ENCODE measurements around the gene ZNF536. TPM values are rescaled to one million over a fixed set of nuclear protein-coding genes. Genes with fewer than 3 reads are reported as not detected.

ZNF536 gene
- total and polyA plus RNA-seq, 2 donors (not counting 3 experiments of a cell fraction or from before 2014, with no cell fraction given): not detected

DNA sequence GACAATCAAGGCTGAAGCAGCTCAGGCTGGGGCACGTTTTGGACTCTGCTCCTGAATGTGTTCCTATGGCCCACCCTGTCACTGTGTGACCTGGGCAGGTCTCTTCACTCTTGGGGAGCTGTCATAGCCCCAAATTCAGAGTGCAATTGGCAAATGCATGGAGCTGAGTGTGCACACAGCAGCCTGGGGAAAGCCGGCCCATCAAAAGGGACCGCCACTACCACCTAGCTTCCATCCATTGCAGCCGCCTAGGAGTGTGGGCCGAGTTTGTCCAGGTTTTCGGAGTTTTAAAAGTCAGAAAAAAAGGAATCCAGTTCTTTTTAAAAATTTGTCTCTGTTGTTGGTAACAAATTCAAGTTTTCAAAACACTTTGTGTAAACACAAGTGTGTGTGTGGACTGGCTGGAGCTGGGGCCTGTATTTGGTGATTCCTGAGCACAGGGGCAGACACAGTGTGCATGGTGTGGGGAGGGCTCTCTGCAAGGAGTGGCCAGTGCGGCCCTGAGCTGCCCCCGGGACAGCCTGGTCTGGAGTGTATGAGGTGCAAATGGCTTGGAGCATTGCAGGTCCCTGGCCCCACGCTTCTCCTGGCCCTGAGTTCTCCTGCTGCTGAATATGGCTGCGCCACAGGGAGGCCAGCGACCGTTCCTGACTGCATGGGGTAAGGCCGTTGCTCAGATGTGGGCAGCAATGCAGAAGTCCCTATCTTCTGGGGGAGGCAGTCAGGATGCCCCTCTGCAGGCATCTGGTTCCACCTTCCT, 13.2 kb upstream of the ZNF536 start:
- Histone ChIP-seq H2AFZ (ENCODE audit: low read depth, low read length) (no peak overlapping the region), H3K27me3 (ENCODE audit: control insufficient read depth in 2 of 2, insufficient read depth in 2 of 2, low read length in 2 of 2) (no peaks in the 10 kb centered on the region), H4K20me1 (replicated peaks; ENCODE audit: control insufficient read depth, extremely low read depth, insufficient read depth, low read length) (no peaks in the 10 kb centered on the region), H3K36me3 (ENCODE audit: control insufficient read depth in 2 of 2, extremely low read depth in 1 of 2, insufficient read depth in 2 of 2, low read length in 2 of 2) (no peaks in the 10 kb centered on the region), H3K9me1 (replicated peaks; ENCODE audit: control insufficient read depth, extremely low read depth, insufficient read depth, low read length) (no peaks in the 10 kb centered on the region), H3K79me2 (ENCODE audit: control insufficient read depth, insufficient read depth, low read length) (no peaks in the 10 kb centered on the region), H3K9ac (replicated peaks; ENCODE audit: extremely low read depth, insufficient read depth, low read length) (no peak overlapping the region), H3K27ac (ENCODE audit: insufficient read depth, low read depth, low read length) (no peak overlapping the region), H3K4me2 (ENCODE audit: insufficient read depth, low read length) (no peak overlapping the region), H3K4me1 (ENCODE audit: control insufficient read depth, extremely low read depth, insufficient read depth, low read length) (no peaks in the 10 kb centered on the region), H3K4me3 (replicated peaks in 1 of 3; ENCODE audit: insufficient read depth in 1 of 3, low read depth in 1 of 3, low read length in 3 of 3) (no peak overlapping the region), H3K9me3 (replicated peaks; ENCODE audit: control insufficient read depth, insufficient read depth, low read length) (peaks cover 3% of the 10 kb centered on the region)
- no peak for TF ChIP-seq POLR2A (IDR thresholded peaks at IDR 0.05; ENCODE audit: low read depth, low read length)
- TF ChIP-seq MYC (IDR thresholded peaks at IDR 0.05; ENCODE audit: low read depth, low read length): no peak
- TF ChIP-seq, protein P1, sequence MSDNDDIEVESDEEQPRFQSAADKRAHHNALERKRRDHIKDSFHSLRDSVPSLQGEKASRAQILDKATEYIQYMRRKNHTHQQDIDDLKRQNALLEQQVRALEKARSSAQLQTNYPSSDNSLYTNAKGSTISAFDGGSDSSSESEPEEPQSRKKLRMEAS (IDR thresholded peaks at IDR 0.05; ENCODE audit: insufficient read depth, insufficient read length): no peak
- TF ChIP-seq JUN (IDR thresholded peaks at IDR 0.05; ENCODE audit: borderline replicate concordance, insufficient read depth, insufficient read length, low read depth): no peak
- TF ChIP-seq POLR2AphosphoS5 (IDR thresholded peaks at IDR 0.05; ENCODE audit: insufficient read depth, low read depth, low read length): no peak
- no peak for TF ChIP-seq FOS (IDR thresholded peaks at IDR 0.05; ENCODE audit: borderline replicate concordance, insufficient read depth, low read length)
- no peak for TF ChIP-seq GATA2 (IDR thresholded peaks at IDR 0.05; ENCODE audit: insufficient read depth, insufficient read length, low read depth, low read length)
- TF ChIP-seq, protein P2, sequence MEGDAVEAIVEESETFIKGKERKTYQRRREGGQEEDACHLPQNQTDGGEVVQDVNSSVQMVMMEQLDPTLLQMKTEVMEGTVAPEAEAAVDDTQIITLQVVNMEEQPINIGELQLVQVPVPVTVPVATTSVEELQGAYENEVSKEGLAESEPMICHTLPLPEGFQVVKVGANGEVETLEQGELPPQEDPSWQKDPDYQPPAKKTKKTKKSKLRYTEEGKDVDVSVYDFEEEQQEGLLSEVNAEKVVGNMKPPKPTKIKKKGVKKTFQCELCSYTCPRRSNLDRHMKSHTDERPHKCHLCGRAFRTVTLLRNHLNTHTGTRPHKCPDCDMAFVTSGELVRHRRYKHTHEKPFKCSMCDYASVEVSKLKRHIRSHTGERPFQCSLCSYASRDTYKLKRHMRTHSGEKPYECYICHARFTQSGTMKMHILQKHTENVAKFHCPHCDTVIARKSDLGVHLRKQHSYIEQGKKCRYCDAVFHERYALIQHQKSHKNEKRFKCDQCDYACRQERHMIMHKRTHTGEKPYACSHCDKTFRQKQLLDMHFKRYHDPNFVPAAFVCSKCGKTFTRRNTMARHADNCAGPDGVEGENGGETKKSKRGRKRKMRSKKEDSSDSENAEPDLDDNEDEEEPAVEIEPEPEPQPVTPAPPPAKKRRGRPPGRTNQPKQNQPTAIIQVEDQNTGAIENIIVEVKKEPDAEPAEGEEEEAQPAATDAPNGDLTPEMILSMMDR (IDR thresholded peaks at IDR 0.05; ENCODE audit: extremely low read depth in 1 of 2, insufficient read depth in 1 of 2, low read depth in 1 of 2, low read length in 2 of 2): no peak
- no peak for TF ChIP-seq EZH2 (IDR thresholded peaks at IDR 0.05; ENCODE audit: borderline replicate concordance, low read depth, low read length, severe bottlenecking)
- intact Hi-C loops (cut with micrococcal nuclease): no loop called here
- BruUV-seq (replicated peaks): no TSS peak
- no peak for DNase-seq (ENCODE audit: low read depth, low spot score)
- dilution Hi-C loops (cut with MboI; ENCODE audit: extremely low pct_ligation_motif_present, low sequenced_read_pairs): no loop called here
- ChIA-PET CTCF (no interaction called here), POLR2A (no interaction called here)
- FAIRE-seq: no peak
